Osteoblast (primary cell): ENCODE data around the gene ZDHHC14. TPM values are rescaled to one million over a fixed set of nuclear protein-coding genes. Genes with fewer than 3 reads are reported as not detected.

Experiments used
- DNase-seq: peaks from one replicate; pipeline ENCODE4 v3.0.0; 2011; ENCODE audit warnings: low spot score, mixed read lengths; ENCODE audit not compliant: insufficient read length; ENCODE audit errors: missing footprints
- H2AFZ ChIP-seq: 2 replicates; pipeline ENCODE4 v1.6.0; 2011; ENCODE audit warnings: mild to moderate bottlenecking, low read length
- H3K27ac ChIP-seq: 2 replicates; pipeline ENCODE4 v1.5.1; 2011; ENCODE audit warnings: mild to moderate bottlenecking, low read depth, low read length, moderate library complexity
- H3K27me3 ChIP-seq: 2 replicates; pipeline ENCODE4 v1.6.0; 2012; ENCODE audit warnings: mild to moderate bottlenecking, control low read depth, inconsistent platforms, low read length, moderate library complexity; ENCODE audit not compliant: insufficient read depth
- H3K36me3 ChIP-seq: 2 replicates; pipeline ENCODE4 v1.5.1; 2011; ENCODE audit warnings: mild to moderate bottlenecking, low read length, control low read depth, moderate library complexity; ENCODE audit not compliant: insufficient read depth
- H3K4me1 ChIP-seq: 2 replicates; pipeline ENCODE4 v1.5.1; 2011; ENCODE audit warnings: mild to moderate bottlenecking, low read length, control low read depth, moderate library complexity; ENCODE audit not compliant: insufficient read depth
- H3K4me2 ChIP-seq: 2 replicates; pipeline ENCODE4 v1.6.0; 2011; ENCODE audit warnings: mild to moderate bottlenecking, low read length; ENCODE audit not compliant: insufficient read depth
- H3K4me3 ChIP-seq: fragments of 200-600 bp; sonication (generic); 3 replicates; pipeline ENCODE4 v1.5.1; 2012; ENCODE audit warnings: mild to moderate bottlenecking, low read length, inconsistent platforms; ENCODE audit not compliant: insufficient read depth
- H3K79me2 ChIP-seq: 2 replicates; pipeline ENCODE4 v1.6.0; 2012; ENCODE audit warnings: mild to moderate bottlenecking, low read length, control low read depth, inconsistent platforms; ENCODE audit not compliant: insufficient read depth
- H3K9me3 ChIP-seq: 2 replicates; pipeline ENCODE4 v1.5.1; 2011; ENCODE audit warnings: low read depth, low read length, control low read depth
- H4K20me1 ChIP-seq: 2 replicates; pipeline ENCODE4 v1.6.0; 2012; ENCODE audit warnings: mild to moderate bottlenecking, low read length, control low read depth; ENCODE audit not compliant: insufficient read depth
- total RNA-seq: library from RNA; depleted of rRNA; stranded (reverse); fragments of >200 nt; gene quantifications from 2 replicates; pipeline ENCODE4 v1.2.3, GENCODE V29; 2012
- TF ChIP-seq, protein P1 (sequence below): IDR thresholded peaks from 2 replicates; pipeline ENCODE4 v1.5.1; 2011; ENCODE audit warnings: mild to moderate bottlenecking, low read depth, low read length, moderate library complexity; ENCODE audit errors: extremely low read depth

ZDHHC14 gene
- total RNA-seq, 1 donor, result 1.4 TPM

DNA sequence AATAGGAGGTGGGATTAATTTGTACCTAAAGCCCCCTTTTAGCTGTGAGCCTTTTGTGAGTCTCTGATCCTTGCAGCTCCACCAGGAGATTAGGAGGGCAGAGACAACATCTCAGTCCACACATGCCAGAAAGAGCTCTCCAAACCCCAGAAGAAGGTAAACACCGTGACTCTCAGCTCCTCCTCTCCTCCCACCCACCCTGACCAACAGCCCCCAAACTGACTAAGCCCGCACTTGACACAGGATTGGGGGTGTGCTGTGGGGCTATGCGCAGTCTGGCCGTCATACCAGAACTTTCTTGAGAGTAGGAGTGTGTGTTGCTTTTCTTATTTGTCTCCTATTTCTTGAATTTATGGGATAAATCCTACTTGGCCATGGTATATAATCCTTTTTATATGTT, 277.3 kb downstream of the ZDHHC14 start:
- H3K4me3 ChIP-seq, result no peak overlapping the region
- TF ChIP-seq, protein P1, sequence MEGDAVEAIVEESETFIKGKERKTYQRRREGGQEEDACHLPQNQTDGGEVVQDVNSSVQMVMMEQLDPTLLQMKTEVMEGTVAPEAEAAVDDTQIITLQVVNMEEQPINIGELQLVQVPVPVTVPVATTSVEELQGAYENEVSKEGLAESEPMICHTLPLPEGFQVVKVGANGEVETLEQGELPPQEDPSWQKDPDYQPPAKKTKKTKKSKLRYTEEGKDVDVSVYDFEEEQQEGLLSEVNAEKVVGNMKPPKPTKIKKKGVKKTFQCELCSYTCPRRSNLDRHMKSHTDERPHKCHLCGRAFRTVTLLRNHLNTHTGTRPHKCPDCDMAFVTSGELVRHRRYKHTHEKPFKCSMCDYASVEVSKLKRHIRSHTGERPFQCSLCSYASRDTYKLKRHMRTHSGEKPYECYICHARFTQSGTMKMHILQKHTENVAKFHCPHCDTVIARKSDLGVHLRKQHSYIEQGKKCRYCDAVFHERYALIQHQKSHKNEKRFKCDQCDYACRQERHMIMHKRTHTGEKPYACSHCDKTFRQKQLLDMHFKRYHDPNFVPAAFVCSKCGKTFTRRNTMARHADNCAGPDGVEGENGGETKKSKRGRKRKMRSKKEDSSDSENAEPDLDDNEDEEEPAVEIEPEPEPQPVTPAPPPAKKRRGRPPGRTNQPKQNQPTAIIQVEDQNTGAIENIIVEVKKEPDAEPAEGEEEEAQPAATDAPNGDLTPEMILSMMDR, result no peak
- H3K79me2 ChIP-seq, result no peaks in the 10 kb centered on the region
- H3K27me3 ChIP-seq, result no peaks in the 10 kb centered on the region
- H3K4me2 ChIP-seq, result no peak overlapping the region
- no peak overlapping the region for H3K27ac ChIP-seq
- H3K9me3 ChIP-seq, result no peaks in the 10 kb centered on the region
- DNase-seq, result no peak
- H4K20me1 ChIP-seq, result no peaks in the 10 kb centered on the region
- H3K36me3 ChIP-seq, result no peaks in the 10 kb centered on the region
- no peak overlapping the region for H2AFZ ChIP-seq
- H3K4me1 ChIP-seq, result no peaks in the 10 kb centered on the region

DNA sequence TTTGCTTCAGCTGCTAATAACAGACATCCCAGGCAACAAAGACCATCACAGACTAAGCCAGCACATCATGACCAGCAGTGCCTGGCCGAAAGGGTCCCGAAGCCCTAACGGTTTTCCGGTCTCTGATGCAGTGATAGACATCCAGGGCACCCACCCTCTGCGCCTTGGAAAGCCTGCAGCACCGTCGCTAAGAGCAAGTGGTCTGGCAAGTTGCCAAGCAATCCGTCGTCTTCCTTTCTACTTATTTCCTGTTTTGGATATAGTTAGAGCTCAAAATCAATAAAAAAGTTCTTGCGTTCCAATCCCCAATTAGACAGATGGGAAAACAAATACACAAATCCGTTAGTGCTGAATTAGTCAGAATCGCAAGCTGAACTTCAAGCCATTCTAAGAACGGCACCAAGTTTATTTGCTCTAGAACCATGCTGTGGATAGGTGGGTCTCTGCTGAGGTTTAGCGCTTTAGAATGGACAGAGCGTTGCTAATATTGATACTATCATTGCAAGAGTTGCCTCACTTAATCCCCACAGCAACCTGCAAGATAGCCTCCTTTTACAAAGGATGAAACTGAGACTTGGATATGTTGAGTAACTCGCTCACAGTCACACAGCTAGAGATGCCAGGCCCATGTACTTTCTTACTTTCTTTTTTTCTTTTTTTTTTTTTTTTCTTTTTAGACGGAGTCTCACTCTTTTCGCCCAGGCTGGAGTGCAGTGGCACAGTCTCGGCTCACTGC, 278.7 kb downstream of the ZDHHC14 start:
- Histone ChIP-seq H4K20me1 (no peaks in the 10 kb centered on the region), H2AFZ (no peak overlapping the region), H3K9me3 (no peaks in the 10 kb centered on the region), H3K79me2 (no peaks in the 10 kb centered on the region), H3K4me2 (no peak overlapping the region), H3K27ac (no peak overlapping the region), H3K27me3 (no peaks in the 10 kb centered on the region), H3K4me1 (no peaks in the 10 kb centered on the region), H3K4me3 (no peak overlapping the region), H3K36me3 (no peaks in the 10 kb centered on the region)
- TF ChIP-seq, protein P1, result no peak
- DNase-seq, result no peak

DNA sequence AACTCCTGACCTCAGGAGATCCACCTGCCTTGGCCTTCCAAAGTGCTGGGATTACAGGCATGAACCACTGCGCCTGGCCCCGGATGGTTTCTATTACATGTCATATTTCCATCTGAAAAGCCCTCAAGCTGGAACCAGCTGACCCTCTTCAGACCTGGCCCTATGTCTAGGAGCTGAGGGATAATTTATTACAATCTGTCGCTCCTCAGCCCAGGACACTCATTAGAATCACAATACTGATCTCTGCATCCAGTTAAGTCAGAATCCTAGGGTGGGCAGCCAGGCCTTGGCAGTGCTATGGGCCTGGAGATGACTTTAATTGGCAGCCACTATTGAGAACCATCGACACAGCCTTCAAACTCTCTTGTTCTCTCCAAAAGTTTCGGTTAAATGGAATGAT, 279.4 kb downstream of the ZDHHC14 start:
- no peak overlapping the region for H3K4me3 ChIP-seq
- no peak overlapping the region for H3K27ac ChIP-seq
- H3K9me3 ChIP-seq, result no peaks in the 10 kb centered on the region
- H3K27me3 ChIP-seq, result no peaks in the 10 kb centered on the region
- TF ChIP-seq, protein P1, result no peak
- H3K4me1 ChIP-seq, result no peaks in the 10 kb centered on the region
- no peaks in the 10 kb centered on the region for H3K36me3 ChIP-seq
- no peak overlapping the region for H2AFZ ChIP-seq
- no peak for DNase-seq
- no peaks in the 10 kb centered on the region for H4K20me1 ChIP-seq
- H3K4me2 ChIP-seq, result no peak overlapping the region
- H3K79me2 ChIP-seq, result no peaks in the 10 kb centered on the region

DNA sequence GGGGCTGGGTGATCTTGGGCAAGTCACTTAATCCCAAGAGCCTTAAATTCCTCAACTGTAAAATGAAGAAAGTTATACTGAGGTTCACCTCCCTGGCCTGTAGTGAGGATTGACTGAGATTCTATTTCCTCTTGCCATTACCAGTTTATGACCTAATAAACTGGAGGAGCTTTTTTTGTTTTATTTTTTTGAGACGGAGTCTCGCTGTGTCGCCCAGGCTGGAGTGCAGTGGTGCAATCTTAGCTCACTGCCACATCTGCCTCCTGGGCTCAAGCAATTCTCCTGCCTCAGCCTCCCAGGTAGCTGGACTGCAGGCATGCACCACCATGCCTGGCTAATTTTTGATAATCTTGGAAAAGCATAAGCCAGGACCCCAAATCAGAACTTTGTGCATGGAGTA, 280.7 kb downstream of the ZDHHC14 start:
- no peaks in the 10 kb centered on the region for H4K20me1 ChIP-seq
- H2AFZ ChIP-seq, result no peak overlapping the region
- no peak for DNase-seq
- H3K79me2 ChIP-seq, result no peaks in the 10 kb centered on the region
- no peaks in the 10 kb centered on the region for H3K9me3 ChIP-seq
- TF ChIP-seq, protein P1, result no peak
- H3K4me1 ChIP-seq, result no peaks in the 10 kb centered on the region
- no peaks in the 10 kb centered on the region for H3K36me3 ChIP-seq
- H3K4me2 ChIP-seq, result no peak overlapping the region
- H3K27ac ChIP-seq, result no peak overlapping the region
- H3K4me3 ChIP-seq, result no peak overlapping the region
- H3K27me3 ChIP-seq, result no peaks in the 10 kb centered on the region
